Type B pancreatic cell (in vitro differentiated cells): ENCODE measurements around the gene HSD11B1L. TPM values are rescaled to one million over a fixed set of nuclear protein-coding genes. Genes with fewer than 3 reads are reported as not detected.

Source experiments
- DNase-seq: peaks from one replicate; pipeline ENCODE4 v3.0.0; 2021; ENCODE audit warnings: mixed read lengths; ENCODE audit not compliant: unreplicated experiment; ENCODE audit errors: extremely low spot score
- H3K27ac Mint-ChIP-seq: 2 replicates; pipeline ENCODE4 v1.8.0; 2021; ENCODE audit warnings: mild to moderate bottlenecking, mixed read lengths
- H3K27me3 Mint-ChIP-seq: 2 replicates; pipeline ENCODE4 v1.8.0; 2021; ENCODE audit warnings: mixed read lengths
- H3K36me3 Mint-ChIP-seq: 2 replicates; pipeline ENCODE4 v1.8.0; 2021; ENCODE audit warnings: mixed read lengths
- H3K4me1 Mint-ChIP-seq: one replicate; pipeline ENCODE4 v1.8.0; 2021; ENCODE audit warnings: mixed read lengths; ENCODE audit not compliant: unreplicated experiment
- H3K4me3 Mint-ChIP-seq: 2 replicates; pipeline ENCODE4 v1.8.0; 2021; ENCODE audit warnings: mild to moderate bottlenecking, mixed read lengths
- H3K9me3 Mint-ChIP-seq: 2 replicates; pipeline ENCODE4 v1.8.0; 2021; ENCODE audit warnings: mixed read lengths
- CTCF ChIP-seq: fragments of 200-600 bp; sonication (generic); conservative IDR thresholded peaks from 2 replicates; pipeline ENCODE4 v1.5.0; 2021; ENCODE audit warnings: antibody characterized with exemption, mild to moderate bottlenecking
- total RNA-seq: library from RNA; stranded (reverse); gene quantifications from 2 replicates; pipeline ENCODE4 v1.2.1, GENCODE V29; 2021; ENCODE audit warnings: low replicate concordance

The HSD11B1L gene
- total RNA-seq, 1 donor from 2014 or later: 11.0 TPM

- Mint-ChIP-seq H3K9me3 (no peaks in the 10 kb centered on the region), H3K27me3 (no peaks in the 10 kb centered on the region), H3K27ac (peak within 1 kb of the TSS; percentile 95), H3K36me3 (peaks cover 6% of the 10 kb centered on the region), H3K4me1 (peaks cover 5% of the 10 kb centered on the region), H3K4me3 (peak within 1 kb of the TSS; percentile 97)
- peak; percentile 96 for TF ChIP-seq CTCF
- DNase-seq: peak; percentile 100
These were observed 9.5 kb downstream of the HSD11B1L start, which contains the start of gene RPL36 for GRCh38 chr19:5690125-5690954. Gene RPL36, plus strand, starts transcription at chr19:5690295. Its CDS starts 213 bp downstream, at chr19:5690508.

GRCh38 chr19:5690955-5691821 lies 10.4 kb downstream of the HSD11B1L start:
- H3K4me1 Mint-ChIP-seq: peaks cover 5% of the 10 kb centered on the region
- TF ChIP-seq CTCF: no peak
- no peaks in the 10 kb centered on the region for H3K9me3 Mint-ChIP-seq
- peaks cover 6% of the 10 kb centered on the region for H3K36me3 Mint-ChIP-seq
- DNase-seq: no peak
- H3K4me3 Mint-ChIP-seq: peak overlapping the region; percentile 97
- no peaks in the 10 kb centered on the region for H3K27me3 Mint-ChIP-seq
- H3K27ac Mint-ChIP-seq: peak overlapping the region; percentile 95

- H3K27ac Mint-ChIP-seq: peak overlapping the region; percentile 65
- H3K36me3 Mint-ChIP-seq: peaks cover 6% of the 10 kb centered on the region
- H3K27me3 Mint-ChIP-seq: no peaks in the 10 kb centered on the region
- DNase-seq: no peak
- no peak for TF ChIP-seq CTCF
- H3K4me3 Mint-ChIP-seq: peak overlapping the region; percentile 97
- H3K9me3 Mint-ChIP-seq: no peaks in the 10 kb centered on the region
- peaks cover 5% of the 10 kb centered on the region for H3K4me1 Mint-ChIP-seq
These were observed 11.2 kb downstream of the HSD11B1L start for GRCh38 chr19:5691822-5692722.

- Mint-ChIP-seq H3K9me3 (no peaks in the 10 kb centered on the region), H3K27me3 (no peaks in the 10 kb centered on the region), H3K4me3 (peak overlapping the region; percentile 97), H3K27ac (peak overlapping the region; percentile 65), H3K36me3 (peaks cover 6% of the 10 kb centered on the region), H3K4me1 (peaks cover 5% of the 10 kb centered on the region)
- TF ChIP-seq CTCF: no peak
- DNase-seq: no peak
These were observed 11.9 kb downstream of the HSD11B1L start for GRCh38 chr19:5692723-5693194.
